GOT3 (cell line): ENCODE data around the gene KRT80.
"Not testable (repeated sequence)": the region's sequence is repeated elsewhere in the genome, so short reads cannot be mapped to it uniquely, and the experiment has no call there.

ENCODE experiments used
- DNase-seq: peaks from one replicate; lab custom pipeline; 2025; ENCODE audit warnings: mixed read lengths; lab: John Stamatoyannopoulos, UW

The KRT80 gene

GRCh38 chr12:52191841-52192791 is at the start of gene KRT80:
KRT80 (minus strand) TSS chr12:52192014; CDS start chr12:52191902, 112 bp downstream.
- DNase-seq: peak; percentile 70

GRCh38 chr12:52241205-52241842 is 49.5 kb upstream of the KRT80 start:
- DNase-seq: no peak

GRCh38 chr12:52240247-52240646 is 48.4 kb upstream of the KRT80 start:
- not testable (repeated sequence) for DNase-seq

GRCh38 chr12:52239767-52240166 is 48.0 kb upstream of the KRT80 start:
- DNase-seq: no peak

- DNase-seq: no peak
Observed at GRCh38 chr12:52238916-52239646, 47.3 kb upstream of the KRT80 start.

- no peak for DNase-seq
Observed at GRCh38 chr12:52238207-52238840, 46.5 kb upstream of the KRT80 start.

GRCh38 chr12:52236386-52237050 is 44.7 kb upstream of the KRT80 start:
- DNase-seq: no peak

- no peak for DNase-seq
Observed at GRCh38 chr12:52235822-52236361, 44.1 kb upstream of the KRT80 start.

- no peak for DNase-seq
Observed at GRCh38 chr12:52235001-52235764, 43.4 kb upstream of the KRT80 start.

- no peak for DNase-seq
Observed at GRCh38 chr12:52234223-52234810, 42.5 kb upstream of the KRT80 start.

GRCh38 chr12:52233462-52234207 is 41.8 kb upstream of the KRT80 start:
- DNase-seq: no peak

GRCh38 chr12:52232674-52233461 is 41.1 kb upstream of the KRT80 start, which contains the start of gene KRT7:
KRT7 (plus strand) TSS chr12:52233243; CDS start chr12:52233297, 54 bp downstream.
- no peak for DNase-seq

- no peak for DNase-seq
Observed at GRCh38 chr12:52232203-52232673, 40.4 kb upstream of the KRT80 start.

- no peak for DNase-seq
Observed at GRCh38 chr12:52231305-52232202, 39.7 kb upstream of the KRT80 start.

- no peak for DNase-seq
Observed at GRCh38 chr12:52230364-52231281, 38.8 kb upstream of the KRT80 start.

GRCh38 chr12:52229836-52230343 is 38.1 kb upstream of the KRT80 start:
- DNase-seq: no peak
